Adrenal gland (tissue), 12 donors: ENCODE results near the gene GNAT1. TPM values are rescaled to one million over a fixed set of nuclear protein-coding genes. Genes with fewer than 3 reads are reported as not detected.
A peak's percentile ranks its signal among the peaks of the same experiment; 100 is the strongest.
"Not testable (repeated sequence)": the region's sequence is repeated elsewhere in the genome, so short reads cannot be mapped to it uniquely, and the experiment has no call there.

Experiments
- DNase-seq, 7 donors: peaks; one replicate each; pipeline ENCODE4 v3.0.0-alpha.2; 2019 to 2020
- H3K27ac ChIP-seq, 5 donors: fragments of 200-600 bp; sonication (generic) in 4 of 5; 1 replicate in 3 of 5; 2 replicates in 2 of 5; pipeline versions ENCODE4 v1.5.1 to v1.8.0; 2016 to 2020; ENCODE audit warnings: mild to moderate bottlenecking in 1 of 5
- H3K27me3 ChIP-seq: fragments of 200-600 bp; 2 replicates; pipeline ENCODE4 v1.8.0; 2021
- H3K36me3 ChIP-seq, 2 donors: fragments of 200-600 bp; replicated peaks in 1 of 2; 1 replicate in 1 of 2; 2 replicates in 1 of 2; pipeline versions ENCODE4 v1.5.1 to v1.8.0; 2018 to 2022
- H3K4me1 ChIP-seq, 2 donors: fragments of 200-600 bp; replicated peaks in 1 of 2; 1 replicate in 1 of 2; 2 replicates in 1 of 2; pipeline versions ENCODE4 v1.5.1 to v1.8.0; 2018 to 2021
- H3K4me3 ChIP-seq, 4 donors: fragments of 200-600 bp; sonication (generic) in 3 of 4; one replicate each; pipeline ENCODE4 v1.5.1; 2016 to 2018
- H3K9me3 ChIP-seq, 3 donors: fragments of 200-600 bp; sonication (generic) in 1 of 3; replicated peaks in 1 of 3; 1 replicate in 2 of 3; 2 replicates in 1 of 3; pipeline versions ENCODE4 v1.5.1 to v1.8.0; 2016 to 2021
- CTCF ChIP-seq, 6 experiments: fragments of 450-650 bp in 4 of 6; fragments of 200-600 bp in 2 of 6; sonication (generic) in 1 of 6; IDR thresholded peaks; 1 replicate in 5 of 6; 2 replicates in 1 of 6; pipeline versions ENCODE4 v1.5.1 to v1.8.0; 2016 to 2021; ENCODE audit warnings: antibody characterized with exemption in 6 of 6, mild to moderate bottlenecking in 2 of 6, moderate library complexity in 1 of 6
- POLR2A ChIP-seq, 2 donors: fragments of 450-650 bp; IDR thresholded peaks; one replicate each; pipeline ENCODE4 v1.6.1; 2017; ENCODE audit warnings: antibody characterized with exemption in 2 of 2, mild to moderate bottlenecking in 2 of 2, moderate library complexity in 1 of 2
- WGBS, 4 donors: extraction: QIAGEN DNeasy Blood & Tissue Kit in 2 of 4; methylation state at CpG; one replicate each; pipeline versions ENCODE4 v1.1.5 to v1.1.7; 2013 to 2017; 5-methylcytosine and 5-hydroxymethylcytosine counted together
- intact Hi-C, 2 donors: fragments of 100-400 bp; cut with DNase I; formaldehyde crosslinking; loops; one replicate each; pipeline versions ENCODE4 v1.14.1 to v1.15.0; 2022 to 2023
- polyA plus RNA-seq, 3 donors: library from polyadenylated mRNA; stranded (reverse); fragments of 200-250 nt in 2 of 3; fragments of 350-450 nt in 1 of 3; fragmentation: Illumina TruSeq in 1 of 3; extraction: RNeasy Lipid Tissue Mini Kit (QIAGEN cat#74804) in 1 of 3; gene quantifications; one replicate each; pipeline ENCODE4 v1.2.3, GENCODE V29; 2013 to 2014
- total RNA-seq, 9 donors: library from RNA; depleted of rRNA in 4 of 9; stranded (reverse); fragments of >200 nt in 4 of 9; fragments of 120-200 nt in 1 of 9; fragmentation: NEBNext Ultra II Directional in 1 of 9; extraction: Animal tissue kit (Norgen Biotek cat#: 25700) in 1 of 9; gene quantifications; one replicate each; pipeline versions ENCODE4 v1.1.0 to v1.2.4, GENCODE V29; 2013 to 2023
- donor health status: healthy with polysubstance abuse.
- donor health status: Bipolar disorder and iron deficiency.
- donor health status: DM: yes; HTN: yes; CAD: no.
- donor health status: DM: no; HTN: no; CAD: no.
- donor health status: DM: no; HTN: no; CAD: no.
- donor health status: DM: yes; HTN: yes; CAD: no.

The GNAT1 gene
- total and polyA plus RNA-seq, 12 donors = not detected

GRCh38 chr3:50243543-50243895 lies 52.1 kb downstream of the GNAT1 start:
- intact Hi-C loops = no loop called here
- no peak for DNase-seq
- WGBS, 4 donors = 69 to 81% (median 71%) methylated on average over 4 of the region's 4 CpGs

GRCh38 chr3:50244813-50245212 lies 53.4 kb downstream of the GNAT1 start:
- DNase-seq, H3K36me3 ChIP-seq, H3K27me3 ChIP-seq, intact Hi-C loops, H3K4me3 ChIP-seq, H3K9me3 ChIP-seq: not testable (repeated sequence)
- 66 to 79% (median 73%) methylated on average over 5 to 6 of the region's 6 CpGs for WGBS, 4 donors
- Histone ChIP-seq H3K27ac (peak overlapping the region in 4 of 5 donors; percentile 44 to 92 (median 70)), H3K4me1 (peaks cover 45 to 98% of the 10 kb centered on the region in 2 donors)

More at GRCh38 chr3:50243543-50243895, 52.1 kb downstream of the GNAT1 start:
- TF ChIP-seq CTCF (IDR thresholded peaks at IDR 0.05) = no peak
- TF ChIP-seq POLR2A (IDR thresholded peaks at IDR 0.05) = no peak
- Histone ChIP-seq H3K4me3 (no peak overlapping the region), H3K27ac (peak overlapping the region; percentile 54 to 92 (median 76)), H3K9me3 (no peaks in the 10 kb centered on the region), H3K36me3 (peaks cover 0 to 6% of the 10 kb centered on the region in 2 donors), H3K4me1 (peaks cover 49 to 98% of the 10 kb centered on the region in 2 donors), H3K27me3 (no peaks in the 10 kb centered on the region)

GRCh38 chr3:50245251-50245745 lies 53.9 kb downstream of the GNAT1 start:
- TF ChIP-seq POLR2A (IDR thresholded peaks at IDR 0.05) = no peak
- TF ChIP-seq CTCF (IDR thresholded peaks at IDR 0.05) = no peak
- Histone ChIP-seq H3K9me3 (no peaks in the 10 kb centered on the region), H3K4me3 (peak overlapping the region in 1 of 4 donors; percentile 50), H3K36me3 (peaks cover 0 to 6% of the 10 kb centered on the region in 2 donors), H3K27ac (peak overlapping the region in 4 of 5 donors; percentile 54 to 86 (median 70)), H3K4me1 (peaks cover 45 to 98% of the 10 kb centered on the region in 2 donors), H3K27me3 (no peaks in the 10 kb centered on the region)
- intact Hi-C loops = no loop called here
- peak in 2 of 7 donors; percentile 50 to 51 for DNase-seq
- WGBS, 4 donors = 43 to 76% (median 51%) methylated on average over 7 to 16 of the region's 16 CpGs

GRCh38 chr3:50245831-50246516 lies 54.6 kb downstream of the GNAT1 start:
- Histone ChIP-seq H3K9me3 (no peaks in the 10 kb centered on the region), H3K27me3 (no peaks in the 10 kb centered on the region), H3K27ac (peak overlapping the region in 4 of 5 donors; percentile 54 to 86 (median 72)), H3K4me1 (peaks cover 43 to 98% of the 10 kb centered on the region in 2 donors), H3K4me3 (peak overlapping the region in 2 of 4 donors; percentile 14 to 50), H3K36me3 (peaks cover 0 to 6% of the 10 kb centered on the region in 2 donors)
- DNase-seq = peak; percentile 86 to 95 (median 91)
- intact Hi-C loops = loop anchor here (1.0 to 2.0 kb wide), 2 partner anchors 19 kb away; no protein-coding TSS in a partner anchor
- TF ChIP-seq CTCF (IDR thresholded peaks at IDR 0.05) (peak; percentile 95 to 98 (median 97)), POLR2A (IDR thresholded peaks at IDR 0.05) (no peak)
- 0 to 5% (median 2%) methylated on average over 1 to 25 of the region's 25 CpGs for WGBS, 4 donors
